GM19023 (cell line): ENCODE measurements around the gene AEBP2.

Source experiments
- ATAC-seq: cut with Tn5 transposase; IDR thresholded peaks from one replicate; pipeline ENCODE4 v1.9.1; 2021; ENCODE audit warnings: mild to moderate bottlenecking, moderate library complexity; ENCODE audit not compliant: unreplicated experiment

The AEBP2 gene

GRCh38 chr12:19498099-19498498 lies 58.8 kb downstream of the AEBP2 start:
- no peak for ATAC-seq

DNA sequence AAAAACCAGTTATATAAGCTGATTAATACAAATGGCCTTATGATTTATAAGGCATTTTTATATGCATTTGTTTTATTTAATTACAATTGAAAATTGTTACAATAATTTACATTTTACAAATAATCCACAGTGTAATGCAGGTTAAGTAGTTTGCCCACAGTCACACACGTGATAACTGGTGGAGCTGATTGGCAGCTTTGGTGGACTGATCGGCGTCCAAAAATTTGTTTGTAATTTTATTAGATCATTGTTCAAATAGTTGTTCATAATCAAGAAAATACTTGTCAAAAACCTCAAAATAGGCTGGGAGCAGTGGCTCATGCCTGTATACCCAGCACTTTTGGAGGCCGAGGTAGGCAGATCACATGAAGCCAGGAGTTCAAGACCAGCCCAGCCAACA lies 59.7 kb downstream of the AEBP2 start:
- no peak for ATAC-seq

GRCh38 chr12:19506497-19506896 lies 67.2 kb downstream of the AEBP2 start:
- ATAC-seq: no peak

DNA sequence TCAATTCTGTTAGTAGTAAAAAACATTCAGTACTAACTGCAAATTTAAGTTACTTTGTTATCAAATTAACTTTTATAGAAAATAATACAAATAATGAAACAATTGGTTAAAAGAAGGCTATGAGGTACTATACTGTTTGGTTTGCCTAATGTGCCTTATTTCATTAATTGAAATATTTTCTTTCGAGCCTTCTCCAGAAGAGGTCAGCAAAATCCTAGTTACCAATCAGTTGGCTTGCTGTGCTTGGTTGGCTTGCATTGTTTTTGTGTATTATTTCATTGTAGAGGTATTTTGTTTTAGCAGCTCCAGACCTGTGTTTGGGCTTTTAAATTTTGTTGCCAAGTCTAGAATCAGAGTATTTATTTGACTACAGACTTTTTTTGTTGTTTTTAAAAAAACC lies 68.5 kb downstream of the AEBP2 start:
- no peak for ATAC-seq

DNA sequence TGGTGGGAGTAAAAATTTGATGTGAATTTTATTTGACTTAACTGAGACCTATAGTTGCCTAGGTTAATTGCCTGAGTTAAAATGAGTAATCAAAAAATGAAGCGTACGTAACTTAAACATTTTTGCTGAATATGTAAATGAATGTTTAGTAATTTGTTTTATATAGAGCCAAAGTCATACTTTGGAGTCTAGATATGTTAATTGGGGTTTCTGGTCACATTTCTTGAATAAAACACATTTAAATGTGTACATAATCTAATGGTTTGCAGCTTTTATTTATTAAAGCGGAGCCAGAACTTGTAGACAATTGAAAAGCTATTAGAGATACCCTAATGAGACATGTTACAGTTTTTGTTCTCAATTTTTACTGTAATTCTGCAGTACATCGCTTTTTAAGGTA lies 71.2 kb downstream of the AEBP2 start:
- no peak for ATAC-seq

GRCh38 chr12:19515179-19515578 lies 75.9 kb downstream of the AEBP2 start:
- ATAC-seq: no peak

DNA sequence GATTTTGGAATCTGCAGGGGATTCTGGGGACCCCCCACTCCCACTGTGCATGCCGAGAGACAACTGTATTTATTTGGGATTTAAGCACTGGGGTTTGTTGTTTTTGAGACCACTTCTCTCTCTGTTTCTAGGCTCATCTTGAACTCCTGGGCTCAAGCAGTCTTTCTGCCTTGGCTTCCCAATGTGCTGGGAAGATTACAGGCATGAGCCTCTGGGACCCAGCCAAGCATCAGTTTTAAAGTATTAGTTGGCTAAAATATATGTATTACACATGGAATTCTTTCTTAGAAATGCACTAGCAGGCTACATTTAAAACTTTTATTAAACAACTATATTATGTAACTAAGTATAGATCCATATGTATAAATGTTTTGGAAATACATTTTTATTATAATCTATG lies 78.3 kb downstream of the AEBP2 start:
- ATAC-seq: no peak

DNA sequence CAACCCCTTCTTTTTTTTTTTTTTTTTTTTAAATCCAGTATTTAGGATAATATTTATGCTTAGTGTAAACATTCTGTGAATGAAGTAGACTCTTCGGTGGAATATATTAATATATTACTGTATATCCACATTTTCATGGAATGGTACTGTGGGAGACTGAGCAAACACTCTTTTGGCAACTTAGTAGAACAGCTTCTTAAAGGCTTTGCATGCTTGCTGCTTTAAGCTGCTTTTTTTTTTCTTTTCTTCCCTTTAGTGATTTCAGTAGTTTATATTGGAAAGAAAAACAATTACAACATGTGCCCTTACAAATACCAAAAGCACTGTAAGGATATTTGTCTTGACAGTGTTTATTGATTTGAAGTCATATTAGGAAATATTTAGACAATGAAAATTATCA lies 78.9 kb downstream of the AEBP2 start:
- no peak for ATAC-seq

GRCh38 chr12:19520646-19521415 lies 81.5 kb downstream of the AEBP2 start:
- ATAC-seq: no peak

- no peak for ATAC-seq
Observed at GRCh38 chr12:19525274-19525673, 86.0 kb downstream of the AEBP2 start.

DNA sequence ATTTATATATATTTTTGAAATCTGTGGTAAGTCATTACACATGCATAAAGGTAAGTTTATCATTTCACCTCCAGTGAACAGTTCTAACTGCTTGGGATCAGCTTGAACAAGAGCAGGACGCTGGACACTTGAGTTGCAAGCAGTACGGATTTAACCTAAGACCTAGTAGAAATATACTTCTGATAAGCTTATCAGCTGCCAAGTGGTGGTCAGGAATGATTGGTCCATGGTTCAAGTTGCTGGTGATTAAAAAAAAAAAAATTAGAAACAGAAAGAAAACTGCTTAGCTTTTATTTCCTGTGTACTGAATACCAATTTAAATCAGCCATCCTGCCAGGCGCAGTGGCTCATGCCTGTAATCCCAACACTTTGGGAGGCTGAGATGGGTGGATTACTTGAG lies 88.6 kb downstream of the AEBP2 start:
- no peak for ATAC-seq

GRCh38 chr12:19528750-19529149 lies 89.5 kb downstream of the AEBP2 start:
- ATAC-seq: no peak

- ATAC-seq: no peak
Observed at GRCh38 chr12:19529951-19530636, 90.8 kb downstream of the AEBP2 start.

- ATAC-seq: no peak
Observed at GRCh38 chr12:19530637-19531023, 91.3 kb downstream of the AEBP2 start.

- no peak for ATAC-seq
Observed at GRCh38 chr12:19533567-19533966, 94.3 kb downstream of the AEBP2 start.

DNA sequence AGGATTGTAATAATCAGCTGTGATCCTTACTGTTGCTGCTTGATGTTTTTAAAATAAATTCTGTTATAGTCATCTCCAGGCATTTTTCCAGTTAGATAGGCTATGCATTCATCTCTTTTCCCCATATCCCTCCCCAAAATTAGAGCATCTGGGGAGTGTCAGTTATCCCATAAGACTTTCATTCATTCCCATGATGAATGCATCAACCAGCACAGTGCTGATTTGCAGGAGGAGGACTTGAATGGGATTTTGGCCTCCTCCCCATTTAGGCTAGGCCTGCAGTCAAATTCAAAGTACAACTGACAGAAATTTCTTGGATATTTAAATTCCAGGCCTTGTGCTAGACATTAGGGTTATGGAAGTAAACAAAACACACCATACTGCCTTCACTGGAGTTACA lies 99.8 kb downstream of the AEBP2 start:
- no peak for ATAC-seq

DNA sequence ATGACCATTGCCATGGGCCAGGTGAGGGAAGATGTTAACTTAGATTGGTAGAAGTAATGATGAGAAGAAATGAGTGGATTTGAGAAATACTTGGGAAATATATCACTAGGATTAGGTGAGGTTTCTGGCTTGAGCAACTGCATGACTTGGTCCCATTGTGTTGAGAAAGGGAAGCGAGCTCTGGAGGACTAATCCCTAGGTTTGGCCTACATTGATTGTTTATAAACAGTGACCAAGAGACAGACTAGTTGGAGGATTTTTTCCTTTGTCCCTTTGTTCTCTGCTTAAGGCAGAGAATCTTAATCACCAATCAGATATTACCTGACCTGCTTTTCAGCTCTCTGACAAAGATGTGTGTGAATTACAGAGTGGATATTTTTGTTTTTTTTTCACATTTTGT lies 100.5 kb downstream of the AEBP2 start:
- ATAC-seq: no peak

GRCh38 chr12:19542606-19543005 lies 103.3 kb downstream of the AEBP2 start:
- ATAC-seq: no peak

DNA sequence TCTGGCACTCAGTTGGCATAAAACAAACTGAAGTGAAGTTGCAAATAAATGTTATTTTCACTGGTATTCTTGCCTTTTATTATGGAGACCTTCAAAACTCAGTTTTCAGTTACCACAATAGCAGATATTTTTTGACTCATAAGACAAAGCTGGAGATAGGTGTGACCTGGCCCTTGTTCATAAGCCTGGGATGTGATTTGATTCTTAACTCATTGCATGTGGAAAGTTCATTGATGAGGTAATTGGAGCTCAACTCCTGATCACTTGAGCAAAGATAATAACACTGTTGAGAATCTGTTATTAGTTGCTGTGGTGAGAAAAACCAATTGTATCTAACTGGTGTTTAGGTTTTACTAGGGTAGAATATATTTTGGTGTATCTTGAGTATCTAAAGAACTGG lies 105.1 kb downstream of the AEBP2 start:
- ATAC-seq: no peak

DNA sequence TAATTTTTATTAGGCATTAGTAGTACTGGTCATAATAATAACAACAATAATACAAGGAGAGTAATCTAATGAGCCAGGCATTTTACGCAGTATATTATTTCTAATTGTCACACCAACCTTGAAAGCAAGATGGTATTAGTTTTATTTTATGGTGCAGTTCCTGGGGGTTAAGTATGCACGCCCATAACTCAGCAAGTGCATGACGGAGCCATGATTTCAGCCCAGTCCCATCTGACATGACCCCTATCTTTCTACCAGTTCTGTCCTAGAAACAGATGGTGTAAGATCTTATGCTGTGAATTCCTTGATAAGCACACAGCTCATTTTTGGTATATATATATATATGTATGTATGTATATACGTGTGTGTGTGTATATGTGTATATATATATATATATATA lies 106.0 kb downstream of the AEBP2 start:
- ATAC-seq: no peak

- no peak for ATAC-seq
Observed at GRCh38 chr12:19546027-19546426, 106.7 kb downstream of the AEBP2 start.

GRCh38 chr12:19546611-19547162 lies 107.4 kb downstream of the AEBP2 start:
- no peak for ATAC-seq
